IPS-15b (cell line): Measurements from ENCODE around the gene JARID2.

Source experiments
- H3K27me3 ChIP-seq: one replicate; pipeline ENCODE4 v1.6.1; 2013; ENCODE audit warnings: low read length; ENCODE audit not compliant: control insufficient read depth, insufficient read depth
- H3K36me3 ChIP-seq: one replicate; pipeline ENCODE4 v1.6.1; 2013; ENCODE audit warnings: low read length; ENCODE audit not compliant: control insufficient read depth, insufficient read depth
- H3K4me1 ChIP-seq: one replicate; pipeline ENCODE4 v1.6.1; 2013; ENCODE audit warnings: mild to moderate bottlenecking, low read length; ENCODE audit not compliant: control insufficient read depth, insufficient read depth
- H3K4me3 ChIP-seq: one replicate; pipeline ENCODE4 v1.5.1; 2013; ENCODE audit warnings: low read depth, low read length
- H3K9ac ChIP-seq: one replicate; pipeline ENCODE4 v1.6.1; 2013; ENCODE audit warnings: low read depth, mild to moderate bottlenecking, low read length
- H3K9me3 ChIP-seq: one replicate; pipeline ENCODE4 v1.6.1; 2013; ENCODE audit warnings: mild to moderate bottlenecking, low read length; ENCODE audit not compliant: control insufficient read depth, insufficient read depth

Gene JARID2

DNA sequence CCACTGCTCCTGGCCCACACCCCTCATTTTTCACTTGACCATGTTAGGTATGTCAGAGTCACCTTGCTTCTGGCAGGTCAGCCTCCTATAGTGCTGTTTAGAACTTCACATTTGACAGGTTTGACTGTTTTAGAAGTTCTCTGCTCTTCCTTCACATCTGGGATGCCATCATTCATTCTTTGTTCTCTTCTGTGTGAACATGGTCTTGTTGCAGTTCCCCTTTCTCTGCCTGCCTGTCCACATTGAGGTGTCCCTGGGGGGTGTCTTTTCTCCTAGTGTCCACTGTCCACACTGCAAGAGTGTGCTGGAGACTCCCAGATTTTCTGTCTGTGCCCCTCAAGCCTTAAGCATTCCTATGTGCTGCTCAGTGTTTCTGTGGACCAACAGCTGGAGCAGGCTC lies 89.5 kb downstream of the JARID2 start:
- Histone ChIP-seq H3K36me3 (no peaks in the 10 kb centered on the region), H3K4me3 (no peak overlapping the region), H3K9me3 (no peaks in the 10 kb centered on the region), H3K9ac (no peak overlapping the region), H3K4me1 (peaks cover 55% of the 10 kb centered on the region), H3K27me3 (no peaks in the 10 kb centered on the region)

DNA sequence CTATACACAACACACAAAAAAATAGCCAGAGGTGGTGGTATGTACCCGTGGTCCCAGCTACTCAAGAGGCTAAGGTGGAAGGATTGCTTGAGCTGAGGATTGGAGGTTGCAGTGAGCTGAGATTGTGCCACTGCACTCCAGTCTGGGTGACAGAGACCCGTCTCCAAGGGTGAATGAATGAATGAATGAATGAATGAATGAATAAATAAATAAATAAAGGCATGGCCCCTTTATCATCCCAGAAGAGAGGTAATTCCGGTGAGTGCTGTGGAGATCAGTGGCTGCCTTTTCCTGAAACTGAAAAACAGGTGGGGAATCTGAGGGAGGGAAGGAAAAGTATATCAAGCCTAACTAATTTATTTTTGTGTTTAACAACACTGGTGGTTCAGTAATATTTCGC lies 90.0 kb downstream of the JARID2 start:
- no peak overlapping the region for H3K9ac ChIP-seq
- no peaks in the 10 kb centered on the region for H3K36me3 ChIP-seq
- no peak overlapping the region for H3K4me3 ChIP-seq
- H3K4me1 ChIP-seq, result peaks cover 55% of the 10 kb centered on the region
- H3K27me3 ChIP-seq, result no peaks in the 10 kb centered on the region
- H3K9me3 ChIP-seq, result no peaks in the 10 kb centered on the region

DNA sequence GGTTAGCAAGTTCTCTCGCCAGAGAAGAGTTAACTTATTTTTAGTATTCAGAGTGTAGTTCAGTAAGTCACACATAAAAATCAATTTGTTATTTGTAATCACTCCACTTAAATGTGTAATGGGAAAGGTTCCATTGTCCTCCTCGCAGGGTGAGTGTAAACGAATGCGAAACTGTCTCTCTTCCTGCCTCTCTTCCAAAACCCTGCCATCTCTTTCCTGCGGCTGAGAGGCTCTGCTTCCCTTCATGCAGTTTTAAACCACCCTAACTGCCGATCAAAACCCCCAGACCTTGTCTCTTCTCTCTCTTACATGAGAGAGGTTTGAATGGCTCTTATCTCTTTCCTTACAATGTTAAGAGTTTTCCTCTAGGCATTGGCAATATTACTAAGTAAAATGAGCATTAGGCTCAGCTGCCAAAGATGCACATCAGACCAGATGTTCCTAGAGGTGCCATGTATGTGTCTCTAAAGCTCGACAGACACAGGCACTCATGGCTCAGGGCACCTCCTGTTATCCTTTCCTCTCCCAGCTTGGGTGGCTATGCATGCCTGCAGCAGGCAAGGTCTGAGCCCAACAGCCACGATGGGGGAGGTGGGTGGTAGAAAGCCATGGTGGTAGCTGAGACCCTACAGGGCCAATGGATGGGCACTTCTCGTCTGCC lies 91.2 kb downstream of the JARID2 start:
- no peak overlapping the region for H3K4me3 ChIP-seq
- H3K27me3 ChIP-seq, result no peaks in the 10 kb centered on the region
- no peak overlapping the region for H3K9ac ChIP-seq
- H3K4me1 ChIP-seq, result peaks cover 65% of the 10 kb centered on the region
- no peaks in the 10 kb centered on the region for H3K9me3 ChIP-seq
- no peaks in the 10 kb centered on the region for H3K36me3 ChIP-seq

DNA sequence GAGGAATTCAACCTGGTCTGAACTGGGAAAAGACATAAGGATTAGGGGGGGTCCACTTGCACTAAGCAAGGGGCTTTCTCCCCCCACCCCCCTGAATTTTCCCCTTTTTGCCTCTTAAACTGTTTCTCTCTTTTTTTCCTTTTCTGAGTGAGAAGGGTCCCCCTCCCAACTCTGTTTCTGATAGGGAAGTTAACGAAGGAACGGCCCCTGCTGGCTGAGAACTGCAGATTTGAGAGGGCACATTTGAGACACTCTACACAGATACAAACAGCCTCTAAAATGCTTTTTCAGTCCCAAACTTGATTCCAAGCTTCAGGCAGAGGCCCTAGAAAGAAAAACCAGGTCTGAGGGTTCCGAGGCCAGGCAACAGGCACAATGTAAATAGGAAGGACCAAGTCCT lies 91.7 kb downstream of the JARID2 start:
- Histone ChIP-seq H3K4me3 (no peak overlapping the region), H3K4me1 (peaks cover 67% of the 10 kb centered on the region), H3K27me3 (no peaks in the 10 kb centered on the region), H3K9me3 (no peaks in the 10 kb centered on the region), H3K9ac (no peak overlapping the region), H3K36me3 (no peaks in the 10 kb centered on the region)

DNA sequence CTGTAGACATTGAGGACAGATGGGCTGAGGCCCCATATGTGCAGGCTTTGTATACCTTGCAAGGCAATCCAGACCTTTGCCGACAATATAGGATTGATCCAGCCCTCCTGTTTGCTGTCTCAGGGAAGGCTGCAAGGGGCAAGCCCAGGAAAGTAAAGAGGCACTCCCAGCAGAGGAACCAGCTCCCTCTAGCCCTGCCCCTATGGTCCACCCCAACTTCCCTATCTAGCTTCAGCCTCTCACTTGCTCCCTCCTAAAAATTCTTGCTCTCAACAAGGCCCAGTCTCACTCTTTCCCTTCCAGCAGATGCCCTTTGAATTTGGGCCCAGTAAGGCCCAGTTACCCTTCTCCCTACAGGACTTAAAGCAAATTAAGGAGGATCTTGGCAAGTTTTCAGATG lies 92.6 kb downstream of the JARID2 start:
- Histone ChIP-seq H3K36me3 (no peaks in the 10 kb centered on the region), H3K4me1 (peaks cover 66% of the 10 kb centered on the region), H3K9me3 (no peaks in the 10 kb centered on the region), H3K4me3 (no peak overlapping the region), H3K27me3 (no peaks in the 10 kb centered on the region), H3K9ac (no peak overlapping the region)

DNA sequence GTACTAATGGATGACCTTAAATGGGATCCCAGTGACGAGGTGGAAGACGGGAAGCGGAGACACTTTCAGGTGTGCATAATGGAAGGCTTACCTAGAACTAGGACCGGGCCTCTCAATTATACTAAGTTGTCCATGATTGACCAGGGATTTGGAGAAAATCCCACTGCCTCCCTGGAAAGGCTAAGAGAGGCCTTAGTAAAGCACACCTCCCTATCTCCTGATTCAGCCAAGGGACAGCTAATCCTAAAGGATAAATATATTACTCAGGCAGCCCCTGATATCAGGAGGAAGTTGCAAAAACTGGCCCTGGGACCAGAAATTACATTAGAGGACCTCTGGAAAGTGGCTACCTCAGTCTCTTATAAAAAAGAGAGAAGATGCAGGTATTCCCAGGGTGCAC lies 93.2 kb downstream of the JARID2 start:
- Histone ChIP-seq H3K9me3 (no peaks in the 10 kb centered on the region), H3K27me3 (no peaks in the 10 kb centered on the region), H3K36me3 (no peaks in the 10 kb centered on the region), H3K9ac (no peak overlapping the region), H3K4me1 (peaks cover 64% of the 10 kb centered on the region), H3K4me3 (no peak overlapping the region)

DNA sequence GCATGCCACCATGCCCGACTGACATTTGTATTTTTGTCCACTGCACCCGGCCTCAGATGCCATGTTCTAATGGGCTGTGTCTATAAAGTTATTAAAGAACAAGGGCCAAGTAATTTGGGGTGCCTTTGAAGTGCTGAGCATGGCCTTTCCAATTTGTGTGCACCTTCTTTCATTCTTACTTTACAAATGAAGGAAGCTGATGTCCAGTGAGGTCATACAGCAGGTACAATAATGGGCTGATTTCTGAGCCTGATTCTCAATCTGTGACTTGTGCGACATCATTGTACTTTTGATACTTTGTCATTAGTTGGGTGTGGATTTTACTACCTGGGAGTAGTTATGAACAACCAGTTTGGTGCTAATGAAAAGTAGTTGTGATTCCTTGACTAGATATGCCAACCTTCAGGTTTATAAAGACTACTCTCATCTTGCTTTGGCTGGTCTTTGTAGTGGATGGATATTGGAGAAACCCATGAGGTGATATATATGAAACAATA lies 94.3 kb downstream of the JARID2 start:
- H3K4me3 ChIP-seq, result no peak overlapping the region

DNA sequence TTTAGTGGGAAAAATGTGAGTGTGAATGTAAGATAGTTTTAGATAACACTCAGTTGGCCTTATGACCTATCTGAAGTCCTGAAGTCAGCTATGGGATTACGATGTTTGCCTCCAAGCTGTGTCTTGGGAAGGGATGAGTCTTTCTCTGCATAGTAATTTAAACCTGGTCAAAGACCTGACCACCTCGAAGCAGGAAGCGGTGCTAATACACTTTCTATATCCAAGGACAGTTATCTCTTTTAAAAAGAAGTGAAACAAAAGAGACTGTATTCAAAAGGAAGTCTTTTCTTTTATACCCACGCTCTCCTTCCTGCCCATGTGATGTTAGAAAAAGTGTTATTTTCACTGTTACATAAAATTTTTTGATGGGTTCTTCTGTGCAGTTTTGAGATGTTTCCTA lies 94.9 kb downstream of the JARID2 start:
- Histone ChIP-seq H3K27me3 (no peaks in the 10 kb centered on the region), H3K36me3 (no peaks in the 10 kb centered on the region), H3K9me3 (no peaks in the 10 kb centered on the region), H3K4me3 (no peak overlapping the region), H3K4me1 (peaks cover 60% of the 10 kb centered on the region), H3K9ac (no peak overlapping the region)

More for the DNA sequence above, 94.3 kb downstream of the JARID2 start:
- Histone ChIP-seq H3K4me1 (peaks cover 65% of the 10 kb centered on the region), H3K27me3 (no peaks in the 10 kb centered on the region), H3K9me3 (no peaks in the 10 kb centered on the region), H3K36me3 (no peaks in the 10 kb centered on the region), H3K9ac (no peak overlapping the region)

DNA sequence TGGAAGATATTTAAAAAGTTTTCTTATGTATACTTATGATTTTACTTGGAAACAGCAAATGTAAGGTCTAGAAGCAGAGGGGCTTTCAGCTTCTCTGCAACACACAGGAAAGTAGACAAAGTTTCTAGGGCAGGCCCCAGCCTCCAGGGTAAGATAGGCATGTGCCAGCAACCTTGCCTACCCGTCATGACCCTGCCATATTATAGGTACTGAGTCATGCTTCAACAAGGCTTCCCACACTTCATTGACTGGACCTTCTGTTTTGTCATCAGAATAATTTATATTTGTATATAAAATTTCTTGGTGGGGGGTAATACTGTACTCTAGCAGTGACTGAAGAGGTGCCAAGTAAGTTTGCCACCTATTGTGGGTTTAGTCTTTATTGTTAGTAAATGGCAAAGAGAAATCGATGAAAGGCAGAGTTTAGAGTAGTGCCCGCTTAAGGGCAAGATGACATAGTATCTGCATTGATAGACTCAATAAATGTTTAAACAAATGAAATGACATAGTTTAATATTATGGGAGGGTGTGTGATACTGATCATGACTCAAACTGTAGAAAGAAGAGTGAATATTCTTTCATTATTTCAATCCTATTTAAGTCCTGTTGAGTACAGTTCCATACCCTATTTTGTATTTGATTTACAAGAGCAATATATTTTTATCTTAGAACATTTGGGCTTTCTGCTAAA lies 95.6 kb downstream of the JARID2 start:
- Histone ChIP-seq H3K4me3 (no peak overlapping the region), H3K27me3 (no peaks in the 10 kb centered on the region), H3K36me3 (no peaks in the 10 kb centered on the region), H3K9ac (no peak overlapping the region), H3K9me3 (no peaks in the 10 kb centered on the region), H3K4me1 (peaks cover 56% of the 10 kb centered on the region)

DNA sequence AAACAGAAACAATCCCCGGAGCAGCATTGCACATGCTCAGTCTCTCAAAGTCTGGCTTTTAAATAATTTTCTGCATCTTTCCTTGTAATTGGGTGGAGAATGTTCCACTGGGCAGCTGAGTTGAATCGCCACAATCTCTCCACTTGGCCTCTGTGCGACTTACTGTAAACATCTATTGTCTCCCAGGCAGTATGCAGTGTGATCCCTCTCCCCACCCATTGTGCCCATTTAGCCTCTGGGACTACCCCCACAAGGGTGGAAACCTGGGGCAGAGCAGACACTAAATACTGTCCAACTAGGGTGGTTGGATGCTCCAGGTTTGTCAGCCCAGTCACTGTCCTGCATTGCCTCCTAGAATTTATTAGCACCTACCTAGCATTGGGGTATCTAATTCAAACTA lies 96.2 kb downstream of the JARID2 start:
- Histone ChIP-seq H3K4me1 (peaks cover 54% of the 10 kb centered on the region), H3K9ac (no peak overlapping the region), H3K4me3 (no peak overlapping the region), H3K36me3 (no peaks in the 10 kb centered on the region), H3K27me3 (no peaks in the 10 kb centered on the region), H3K9me3 (no peaks in the 10 kb centered on the region)

DNA sequence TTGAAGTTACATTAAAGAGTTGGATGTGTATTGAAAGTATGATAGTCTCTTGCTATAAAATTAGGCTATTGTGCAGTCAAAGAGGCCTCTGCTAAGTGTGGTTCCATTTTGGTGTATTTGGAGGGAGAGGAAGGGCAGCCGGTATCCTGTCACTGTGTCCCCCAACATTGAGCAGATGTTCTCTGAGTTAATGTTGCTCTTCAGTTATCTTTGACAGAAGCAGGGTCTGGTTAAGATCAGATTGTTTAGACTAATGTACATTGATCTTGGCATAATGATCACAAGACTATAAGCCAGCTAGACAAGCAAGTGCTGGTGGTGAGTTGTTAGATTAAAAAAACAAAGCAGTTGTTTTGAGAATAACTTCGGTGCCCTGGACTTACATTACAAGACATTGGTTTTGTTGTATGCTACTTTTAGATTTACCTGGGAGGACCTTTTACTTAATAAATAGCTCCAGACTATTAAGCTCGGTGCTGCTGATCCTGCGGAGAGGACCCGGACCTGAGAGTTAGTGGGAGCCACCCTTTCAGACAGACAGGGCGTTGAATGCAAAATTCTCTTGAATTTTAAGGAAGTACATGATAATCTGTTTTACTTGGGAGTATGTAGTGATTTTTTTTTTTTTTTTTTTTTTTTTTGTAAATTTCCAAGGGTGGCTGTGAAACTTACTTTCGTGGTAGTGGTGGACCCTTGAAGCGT lies 97.8 kb downstream of the JARID2 start:
- Histone ChIP-seq H3K36me3 (no peaks in the 10 kb centered on the region), H3K27me3 (no peaks in the 10 kb centered on the region), H3K4me3 (no peak overlapping the region), H3K4me1 (peaks cover 44% of the 10 kb centered on the region), H3K9ac (no peak overlapping the region), H3K9me3 (no peaks in the 10 kb centered on the region)

DNA sequence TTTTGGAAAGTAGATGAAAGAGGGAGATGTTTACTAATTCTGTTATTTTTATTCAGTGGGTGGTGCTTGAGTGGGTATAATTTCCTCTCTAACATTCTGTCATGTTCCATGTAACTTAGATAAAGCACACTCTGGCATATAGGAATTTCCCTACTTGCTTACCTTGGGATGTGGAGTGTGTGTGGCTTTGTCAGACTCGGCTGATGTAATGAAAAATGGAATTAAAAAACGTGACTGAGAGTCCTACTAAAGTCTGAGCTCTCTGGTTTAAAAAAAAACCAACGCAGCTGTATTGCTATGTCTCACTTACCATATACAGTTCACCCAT lies 98.3 kb downstream of the JARID2 start:
- H3K9ac ChIP-seq, result no peak overlapping the region
- no peaks in the 10 kb centered on the region for H3K36me3 ChIP-seq
- H3K4me3 ChIP-seq, result no peak overlapping the region
- H3K27me3 ChIP-seq, result no peaks in the 10 kb centered on the region
- peaks cover 45% of the 10 kb centered on the region for H3K4me1 ChIP-seq
- no peaks in the 10 kb centered on the region for H3K9me3 ChIP-seq
